Brain microvascular endothelial cell (primary cell): Measurements from ENCODE around the gene LIN28B.

Experiments
- DNase-seq: peaks from one replicate; pipeline ENCODE4 v3.0.0-alpha.2; 2020
- H3K27ac ChIP-seq: fragments of 250-450 bp; sonication (Bioruptor Pico); 2 replicates; pipeline ENCODE4 v1.5.1; 2020; ENCODE audit warnings: mild to moderate bottlenecking, moderate library complexity
- H3K27me3 ChIP-seq: fragments of 250-450 bp; sonication (Bioruptor Pico); replicated peaks from 2 replicates; pipeline ENCODE4 v1.5.1; 2020; ENCODE audit warnings: mild to moderate bottlenecking
- H3K36me3 ChIP-seq: fragments of 250-450 bp; sonication (Bioruptor Pico); replicated peaks from 2 replicates; pipeline ENCODE4 v1.5.1; 2020; ENCODE audit warnings: mild to moderate bottlenecking
- H3K4me3 ChIP-seq: 2 replicates; pipeline ENCODE4 v1.5.1; 2011; ENCODE audit warnings: low read depth, mild to moderate bottlenecking, control low read depth, low read length, moderate library complexity
- CTCF ChIP-seq: IDR thresholded peaks from 2 replicates; pipeline ENCODE4 v1.5.1; 2011; ENCODE audit warnings: low read depth, mild to moderate bottlenecking, moderate library complexity, low read length, control low read depth, inconsistent platforms; ENCODE audit errors: missing control alignments
- in situ Hi-C: cut with HindIII; loops from 2 replicates; pipeline ENCODE4 v1.10.0; 2017; ENCODE audit warnings: low sequenced_read_pairs, low pct_ligation_motif_present

LIN28B gene

DNA sequence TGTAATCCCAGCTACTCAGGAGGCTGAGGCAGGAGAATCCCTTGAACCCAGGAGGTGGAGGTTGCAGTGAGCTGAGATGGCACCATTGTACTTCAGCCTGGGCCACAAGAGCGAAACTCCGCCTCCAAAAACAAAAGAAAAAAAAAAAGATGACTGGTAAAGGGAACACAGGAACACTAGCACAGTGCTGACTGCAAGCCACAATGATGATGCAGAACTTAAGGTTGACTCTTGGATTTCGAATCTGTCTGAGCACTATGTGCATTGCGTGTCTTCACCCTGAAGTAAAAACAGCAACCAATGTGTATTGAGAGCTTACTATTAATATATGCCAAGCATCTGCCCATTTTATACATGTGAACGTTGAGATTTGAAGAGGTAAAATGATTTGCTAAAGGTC is 27.6 kb upstream of the LIN28B start:
- no peak for TF ChIP-seq CTCF
- Histone ChIP-seq H3K4me3 (no peak overlapping the region), H3K27me3 (no peaks in the 10 kb centered on the region), H3K36me3 (no peaks in the 10 kb centered on the region), H3K27ac (no peak overlapping the region)
- no peak for DNase-seq
- in situ Hi-C loops = no loop called here

GRCh38 chr6:104930939-104931338 is 26.0 kb upstream of the LIN28B start:
- in situ Hi-C loops = no loop called here

DNA sequence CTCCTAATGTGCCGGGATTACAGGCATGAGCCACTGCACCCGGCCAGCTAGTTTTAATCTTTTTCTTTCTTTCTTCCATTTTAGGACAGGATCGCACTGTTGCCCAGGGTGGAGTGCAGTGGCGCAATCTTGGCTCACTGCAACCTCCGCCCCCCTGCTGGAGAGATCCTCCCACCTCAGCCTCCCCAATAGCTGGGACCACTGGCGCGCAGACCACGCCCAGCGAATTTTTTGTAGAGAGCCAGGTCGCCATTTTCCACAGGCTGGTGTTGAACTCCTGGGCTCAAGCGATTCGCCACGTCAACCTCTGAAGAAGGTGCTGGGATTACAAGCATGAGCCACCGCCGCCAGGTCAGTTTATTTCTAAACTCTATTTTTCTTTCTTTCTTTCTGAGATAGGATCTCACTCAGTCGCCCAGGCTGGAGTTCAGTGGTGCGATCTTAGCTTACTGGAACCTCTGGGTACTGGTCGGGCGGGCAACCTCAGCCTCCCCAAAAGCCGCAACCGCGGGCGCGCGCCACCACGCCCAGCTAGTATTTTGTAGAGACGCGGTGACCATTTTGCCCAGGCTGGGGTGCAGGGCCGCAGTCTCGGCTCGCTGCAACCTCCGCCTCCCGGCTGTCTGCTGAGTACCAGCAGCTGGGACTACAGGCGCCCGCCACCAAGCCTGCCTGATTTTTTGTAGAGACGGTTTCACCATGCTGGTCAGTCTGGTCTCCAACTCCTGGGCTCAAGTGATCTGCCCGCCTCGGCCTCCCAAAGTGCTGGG is 20.0 kb upstream of the LIN28B start:
- H3K4me3 ChIP-seq = no peak overlapping the region
- H3K27ac ChIP-seq = no peak overlapping the region
- no peaks in the 10 kb centered on the region for H3K36me3 ChIP-seq
- H3K27me3 ChIP-seq = peaks cover 22% of the 10 kb centered on the region
- no peak for DNase-seq
- in situ Hi-C loops = no loop called here
- TF ChIP-seq CTCF = no peak

More at GRCh38 chr6:104930939-104931338, 26.0 kb upstream of the LIN28B start:
- no peak for DNase-seq
- Histone ChIP-seq H3K4me3 (no peak overlapping the region), H3K27ac (no peak overlapping the region), H3K36me3 (no peaks in the 10 kb centered on the region), H3K27me3 (no peaks in the 10 kb centered on the region)
- TF ChIP-seq CTCF = no peak

GRCh38 chr6:104940238-104940892 is 16.5 kb upstream of the LIN28B start:
- in situ Hi-C loops = no loop called here
- no peaks in the 10 kb centered on the region for H3K36me3 ChIP-seq
- no peak for TF ChIP-seq CTCF
- H3K27ac ChIP-seq = no peak overlapping the region
- peaks cover 25% of the 10 kb centered on the region for H3K27me3 ChIP-seq
- DNase-seq = no peak
- H3K4me3 ChIP-seq = peak overlapping the region; percentile 46

- H3K4me3 ChIP-seq = peak overlapping the region; percentile 46
- in situ Hi-C loops = no loop called here
- no peak overlapping the region for H3K27ac ChIP-seq
- TF ChIP-seq CTCF = peak; percentile 65
- H3K36me3 ChIP-seq = no peaks in the 10 kb centered on the region
- no peak for DNase-seq
- peaks cover 25% of the 10 kb centered on the region for H3K27me3 ChIP-seq
These were observed 15.8 kb upstream of the LIN28B start for GRCh38 chr6:104940893-104941728.
